Activated T-cell treated with anti-CD3 and anti-CD28 coated beads, Interleukin-2, amount 50 U/mL, for 72 hours (primary cell): Measurements from ENCODE around the gene DLG2. TPM values are rescaled to one million over a fixed set of nuclear protein-coding genes. Genes with fewer than 3 reads are reported as not detected.

Experiments used
- ATAC-seq, 2 donors: fragments of 150-1000 bp; cut with Tn5 transposase; replicated peaks in 1 of 2; 2 replicates each; pipeline ENCODE4 v1.10.0; 2021; ENCODE audit warnings: moderate library complexity in 2 of 2, mild to moderate bottlenecking in 1 of 2
- DNase-seq, 2 donors: peaks; one replicate each; pipeline ENCODE4 v3.0.0; 2021 to 2022; ENCODE audit warnings: mixed read lengths in 1 of 2
- H3K27ac Mint-ChIP-seq: one replicate; pipeline ENCODE4 v1.8.0; 2022; ENCODE audit warnings: mild to moderate bottlenecking, moderate library complexity, mixed read lengths
- H3K27me3 Mint-ChIP-seq: one replicate; pipeline ENCODE4 v1.8.0; 2022; ENCODE audit warnings: low read depth, mixed read lengths
- H3K36me3 Mint-ChIP-seq, 2 donors: one replicate each; pipeline ENCODE4 v1.8.0; 2022; ENCODE audit warnings: mixed read lengths in 2 of 2, mild to moderate bottlenecking in 1 of 2; ENCODE audit not compliant: insufficient read depth in 2 of 2
- H3K4me1 Mint-ChIP-seq: one replicate; pipeline ENCODE4 v1.8.0; 2022; ENCODE audit warnings: low read depth, mixed read lengths
- H3K4me3 Mint-ChIP-seq, 2 donors: one replicate each; pipeline ENCODE4 v1.8.0; 2022; ENCODE audit warnings: mild to moderate bottlenecking in 2 of 2, mixed read lengths in 2 of 2, moderate library complexity in 2 of 2
- H3K9me3 Mint-ChIP-seq, 2 donors: one replicate each; pipeline ENCODE4 v1.8.0; 2022; ENCODE audit warnings: mixed read lengths in 2 of 2
- total RNA-seq, 2 donors: library from RNA; stranded (reverse); gene quantifications; one replicate each; pipeline ENCODE4 v1.2.3, GENCODE V29; 2022

Gene DLG2
- total RNA-seq, 2 donors from 2014 or later, result 4.1 to 5.3 TPM

DNA sequence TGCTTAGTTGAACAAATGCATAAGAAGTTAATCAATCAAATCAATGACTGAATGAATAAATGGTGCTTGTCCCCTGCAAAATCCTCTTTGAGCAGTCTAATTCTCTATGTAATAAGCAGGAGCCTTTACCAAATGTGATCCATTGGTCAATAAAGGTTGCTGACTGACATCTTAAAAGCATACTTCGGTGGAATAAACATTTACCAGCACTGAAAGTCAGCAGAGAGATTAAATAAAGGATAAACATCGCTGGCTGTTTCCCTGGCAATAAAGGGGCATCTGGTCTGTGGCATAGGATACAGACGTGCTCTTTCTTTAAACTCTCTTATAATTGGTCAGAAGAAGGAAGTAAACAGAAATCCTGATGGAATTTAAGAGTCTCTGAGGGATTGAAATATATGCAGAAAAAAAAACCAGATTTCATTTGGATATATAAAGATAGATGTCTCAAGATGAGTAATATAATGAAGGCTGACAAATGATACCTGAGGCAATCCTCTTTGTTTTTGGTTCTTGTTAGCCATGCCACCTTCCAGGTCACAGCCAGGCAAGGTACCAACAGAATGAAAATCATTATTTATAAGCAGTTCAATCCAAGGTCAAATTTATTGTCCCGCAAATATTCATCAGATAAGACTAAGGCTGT lies 1762.6 kb downstream of the DLG2 start:
- Mint-ChIP-seq H3K27me3 (no peaks in the 10 kb centered on the region), H3K27ac (no peak overlapping the region), H3K9me3 (peaks cover 2 to 4% of the 10 kb centered on the region in 2 donors), H3K4me1 (no peaks in the 10 kb centered on the region), H3K36me3 (no peaks in the 10 kb centered on the region), H3K4me3 (no peak overlapping the region)
- ATAC-seq (no peak), DNase-seq (no peak)

DNA sequence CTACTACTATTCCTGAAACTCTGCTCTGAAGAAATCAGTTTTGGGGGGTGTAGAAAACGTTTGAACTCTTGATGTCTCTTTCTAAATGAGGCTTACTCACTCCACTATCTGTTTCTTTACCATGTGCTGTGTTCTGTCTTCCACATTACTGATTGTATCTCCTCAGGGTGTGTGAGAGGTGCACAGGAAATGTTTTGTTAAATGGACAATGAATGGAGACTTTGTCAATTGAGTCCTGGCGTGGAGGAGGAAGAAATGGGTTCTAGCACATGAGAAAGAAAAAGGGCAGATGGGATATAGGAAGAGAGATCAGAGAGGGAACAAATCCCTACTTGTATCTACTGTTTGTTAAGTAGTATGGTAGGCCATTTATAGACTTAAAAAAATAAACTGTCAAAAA lies 1763.9 kb downstream of the DLG2 start:
- no peak for ATAC-seq
- Mint-ChIP-seq H3K4me3 (no peak overlapping the region), H3K27me3 (no peaks in the 10 kb centered on the region), H3K4me1 (no peaks in the 10 kb centered on the region), H3K36me3 (no peaks in the 10 kb centered on the region), H3K9me3 (peaks cover 6 to 8% of the 10 kb centered on the region in 2 donors), H3K27ac (no peak overlapping the region)
- no peak for DNase-seq

DNA sequence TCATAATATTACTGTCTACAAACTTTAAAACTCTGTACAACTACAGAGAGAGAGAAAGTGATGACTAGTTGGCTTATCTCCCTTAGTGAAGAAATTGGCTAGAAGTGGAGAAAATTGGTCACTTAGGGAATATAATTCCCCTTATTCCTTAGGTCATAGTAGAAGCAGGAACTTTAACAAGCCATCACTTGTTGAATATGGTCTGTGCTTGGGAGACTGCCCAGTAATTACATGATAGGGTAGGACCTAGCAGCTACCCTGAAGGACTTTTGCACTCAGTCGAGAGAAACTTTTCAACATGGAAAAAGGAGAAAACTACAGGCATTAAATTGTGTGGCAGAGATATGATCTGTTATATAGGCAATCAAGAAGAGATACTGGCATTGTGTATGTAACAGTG lies 1764.5 kb downstream of the DLG2 start:
- H3K27me3 Mint-ChIP-seq, result no peaks in the 10 kb centered on the region
- no peak overlapping the region for H3K4me3 Mint-ChIP-seq
- peaks cover 6 to 8% of the 10 kb centered on the region in 2 donors for H3K9me3 Mint-ChIP-seq
- ATAC-seq (no peak), DNase-seq (no peak)
- no peaks in the 10 kb centered on the region for H3K36me3 Mint-ChIP-seq
- H3K27ac Mint-ChIP-seq, result no peak overlapping the region
- H3K4me1 Mint-ChIP-seq, result no peaks in the 10 kb centered on the region

DNA sequence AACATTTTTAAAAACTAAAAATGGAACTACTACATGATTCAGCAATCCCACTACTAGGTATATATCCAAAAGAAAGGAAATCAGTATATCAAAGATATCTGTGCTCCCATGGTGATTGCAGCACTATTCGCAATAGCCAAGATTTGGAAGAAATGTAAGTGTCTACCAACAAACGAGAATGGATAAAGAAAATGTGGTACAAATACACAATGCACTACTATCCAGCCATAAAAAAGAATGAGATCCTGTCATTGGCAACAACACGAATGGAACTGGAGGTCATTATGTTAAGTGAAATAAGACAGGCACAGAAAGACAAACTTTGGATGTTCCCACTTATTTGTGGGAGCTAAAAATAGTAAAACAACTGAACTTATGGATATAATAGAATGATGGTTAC lies 1765.1 kb downstream of the DLG2 start:
- H3K9me3 Mint-ChIP-seq, result peaks cover 6 to 10% of the 10 kb centered on the region in 2 donors
- no peak for DNase-seq
- H3K4me1 Mint-ChIP-seq, result no peaks in the 10 kb centered on the region
- no peaks in the 10 kb centered on the region for H3K36me3 Mint-ChIP-seq
- H3K27ac Mint-ChIP-seq, result no peak overlapping the region
- H3K4me3 Mint-ChIP-seq, result no peak overlapping the region
- no peak for ATAC-seq
- H3K27me3 Mint-ChIP-seq, result no peaks in the 10 kb centered on the region

DNA sequence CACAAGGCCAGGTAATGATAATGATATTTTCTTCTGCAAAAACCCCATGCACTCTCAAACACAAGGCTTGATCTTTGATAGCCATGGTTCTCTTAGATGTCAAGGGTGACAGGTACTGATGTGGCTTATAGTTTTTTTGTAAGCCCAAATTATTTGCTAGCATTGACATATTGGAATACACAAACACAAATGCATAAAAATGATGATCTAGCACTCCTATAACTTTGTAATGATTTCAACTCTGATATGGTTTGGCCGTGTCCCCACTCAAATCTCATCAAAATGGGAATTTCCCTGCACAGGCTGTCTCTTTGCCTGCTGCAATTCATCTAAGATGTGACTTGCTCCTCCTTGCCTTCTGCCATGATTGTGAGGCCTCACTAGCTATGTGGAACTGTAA lies 1768.5 kb downstream of the DLG2 start:
- H3K9me3 Mint-ChIP-seq, result peaks cover 9 to 10% of the 10 kb centered on the region in 2 donors
- H3K4me3 Mint-ChIP-seq, result no peak overlapping the region
- H3K27ac Mint-ChIP-seq, result no peak overlapping the region
- H3K36me3 Mint-ChIP-seq, result no peaks in the 10 kb centered on the region
- DNase-seq, result no peak
- ATAC-seq, result no peak
- H3K27me3 Mint-ChIP-seq, result no peaks in the 10 kb centered on the region
- H3K4me1 Mint-ChIP-seq, result no peaks in the 10 kb centered on the region

DNA sequence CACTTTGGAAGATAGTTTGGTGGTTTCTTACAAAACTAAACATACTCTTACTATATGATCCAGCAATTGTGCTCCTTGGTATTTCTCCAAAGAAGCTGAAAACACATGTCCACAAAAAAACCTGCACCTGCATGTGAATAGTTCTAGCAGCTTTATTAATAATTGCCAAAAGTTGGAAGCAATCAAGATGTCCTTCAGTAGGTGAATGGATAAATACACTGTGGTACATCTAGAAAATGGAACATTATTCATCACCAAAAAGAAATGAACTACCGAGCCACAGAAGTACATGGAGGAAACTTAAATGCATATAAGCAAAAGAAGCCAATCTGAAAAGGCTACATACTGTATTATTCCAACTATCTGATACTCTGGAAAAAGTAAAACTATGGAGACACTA lies 1771.9 kb downstream of the DLG2 start:
- DNase-seq, result no peak
- H3K27ac Mint-ChIP-seq, result no peak overlapping the region
- peaks cover 4 to 8% of the 10 kb centered on the region in 2 donors for H3K9me3 Mint-ChIP-seq
- no peak for ATAC-seq
- no peaks in the 10 kb centered on the region for H3K27me3 Mint-ChIP-seq
- H3K36me3 Mint-ChIP-seq, result no peaks in the 10 kb centered on the region
- H3K4me3 Mint-ChIP-seq, result no peak overlapping the region
- H3K4me1 Mint-ChIP-seq, result no peaks in the 10 kb centered on the region

DNA sequence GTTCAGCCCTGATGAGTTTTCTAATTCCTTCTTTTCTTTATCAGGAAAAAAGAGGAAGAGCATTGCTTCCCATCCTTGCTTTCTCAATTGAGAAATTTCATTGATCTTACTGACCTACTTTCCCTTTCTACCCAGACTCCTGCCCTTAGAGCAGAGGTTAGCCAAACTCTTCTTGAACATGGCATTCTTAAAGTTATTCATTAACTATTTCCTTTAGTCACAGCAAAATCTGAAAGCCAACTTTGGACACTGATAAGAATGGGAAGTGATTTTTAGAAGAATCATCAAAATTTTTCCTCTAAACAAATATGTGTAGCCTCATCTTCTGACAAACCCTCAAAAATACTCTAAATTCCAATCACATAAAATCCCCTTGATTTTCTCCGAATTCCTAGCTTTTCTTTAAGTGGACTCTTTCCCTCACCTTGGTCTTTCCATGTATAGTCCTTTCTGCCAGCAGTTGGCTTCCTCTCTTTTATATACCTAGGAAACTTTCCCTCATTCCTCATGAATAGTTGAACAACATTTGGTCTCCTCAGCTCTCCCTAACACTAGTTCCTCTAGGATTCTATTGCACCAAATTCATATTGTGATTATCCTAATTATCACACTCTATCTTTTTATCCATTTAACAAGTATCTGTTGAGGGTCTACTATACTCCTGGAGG lies 1774.2 kb downstream of the DLG2 start:
- H3K27me3 Mint-ChIP-seq, result no peaks in the 10 kb centered on the region
- ATAC-seq (no peak), DNase-seq (no peak)
- H3K4me3 Mint-ChIP-seq, result no peak overlapping the region
- no peak overlapping the region for H3K27ac Mint-ChIP-seq
- no peaks in the 10 kb centered on the region for H3K4me1 Mint-ChIP-seq
- peaks cover 2 to 3% of the 10 kb centered on the region in 2 donors for H3K9me3 Mint-ChIP-seq
- H3K36me3 Mint-ChIP-seq, result no peaks in the 10 kb centered on the region

DNA sequence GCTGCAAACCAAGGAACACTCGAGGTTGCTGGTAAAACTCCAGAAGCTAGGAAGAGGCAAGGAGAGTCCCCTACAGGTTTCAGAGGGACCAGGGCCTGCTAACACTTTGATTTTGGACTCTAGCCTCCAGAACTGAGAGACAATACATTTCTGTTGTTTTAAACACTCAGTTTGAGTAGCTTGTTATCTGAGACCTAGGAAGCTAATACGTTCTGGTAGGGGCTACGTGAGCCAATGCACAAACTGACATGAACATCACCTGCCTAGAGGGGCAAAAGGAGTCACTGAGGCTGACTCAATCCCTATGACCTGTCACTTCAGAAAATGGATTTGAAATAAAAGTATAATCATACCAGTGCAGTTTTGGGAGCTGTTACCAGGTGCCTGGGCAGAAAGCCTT lies 1775.1 kb downstream of the DLG2 start:
- no peak for DNase-seq
- H3K4me1 Mint-ChIP-seq, result no peaks in the 10 kb centered on the region
- no peak overlapping the region for H3K27ac Mint-ChIP-seq
- H3K27me3 Mint-ChIP-seq, result no peaks in the 10 kb centered on the region
- ATAC-seq, result no peak
- no peaks in the 10 kb centered on the region for H3K36me3 Mint-ChIP-seq
- H3K4me3 Mint-ChIP-seq, result no peak overlapping the region
- peaks cover 0 to 2% of the 10 kb centered on the region in 2 donors for H3K9me3 Mint-ChIP-seq

DNA sequence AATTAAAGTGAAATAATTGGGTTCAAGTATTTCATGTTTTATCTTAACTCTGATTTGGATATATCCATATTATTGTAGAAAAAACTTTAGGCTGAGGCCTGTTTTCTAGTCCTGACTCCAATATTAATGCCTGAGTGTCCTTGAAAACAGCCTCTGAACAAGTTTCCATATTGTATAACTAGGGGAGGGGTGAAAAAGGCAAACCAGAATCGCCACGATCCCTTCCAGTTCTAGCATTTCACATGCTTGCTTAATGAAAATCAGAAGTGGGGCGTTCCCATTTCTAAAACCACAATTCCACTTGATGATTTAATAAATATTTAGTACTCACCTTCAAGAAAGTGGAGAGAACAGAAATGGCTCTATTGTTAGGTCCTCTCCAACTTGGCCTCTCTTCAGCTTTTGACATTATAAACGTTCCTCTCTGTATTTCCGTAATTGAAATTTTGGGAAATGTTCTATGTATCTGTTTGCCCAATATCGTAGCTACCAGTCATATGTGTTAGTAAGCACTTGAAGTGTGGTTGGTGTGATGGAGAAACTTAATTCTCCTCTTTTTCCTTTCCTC lies 1779.6 kb downstream of the DLG2 start:
- DNase-seq (no peak), ATAC-seq (no peak)
- Mint-ChIP-seq H3K4me3 (no peak overlapping the region), H3K4me1 (no peaks in the 10 kb centered on the region), H3K27ac (no peak overlapping the region), H3K9me3 (no peaks in the 10 kb centered on the region), H3K27me3 (no peaks in the 10 kb centered on the region), H3K36me3 (no peaks in the 10 kb centered on the region)

DNA sequence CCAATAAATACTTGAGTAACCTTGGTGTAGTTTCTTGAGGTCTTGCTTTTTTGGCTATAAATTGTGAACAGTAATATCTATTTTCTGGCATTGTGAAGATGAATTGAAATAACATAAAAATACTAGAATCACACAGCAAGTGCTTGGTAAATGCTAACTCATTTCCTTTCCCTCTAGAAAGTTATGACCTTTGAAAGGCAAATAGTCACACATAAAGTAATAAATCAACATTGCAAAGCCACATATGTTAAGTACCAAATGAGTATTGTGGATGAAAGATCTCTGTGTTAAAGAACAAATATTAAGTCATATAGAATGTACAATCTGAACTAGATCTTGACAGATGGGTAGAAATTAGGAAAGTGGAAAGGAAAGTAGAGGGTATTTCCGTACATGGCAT lies 1781.3 kb downstream of the DLG2 start:
- H3K4me1 Mint-ChIP-seq, result no peaks in the 10 kb centered on the region
- ATAC-seq (no peak), DNase-seq (no peak)
- H3K27me3 Mint-ChIP-seq, result no peaks in the 10 kb centered on the region
- H3K4me3 Mint-ChIP-seq, result no peak overlapping the region
- H3K9me3 Mint-ChIP-seq, result no peaks in the 10 kb centered on the region
- no peaks in the 10 kb centered on the region for H3K36me3 Mint-ChIP-seq
- H3K27ac Mint-ChIP-seq, result no peak overlapping the region

DNA sequence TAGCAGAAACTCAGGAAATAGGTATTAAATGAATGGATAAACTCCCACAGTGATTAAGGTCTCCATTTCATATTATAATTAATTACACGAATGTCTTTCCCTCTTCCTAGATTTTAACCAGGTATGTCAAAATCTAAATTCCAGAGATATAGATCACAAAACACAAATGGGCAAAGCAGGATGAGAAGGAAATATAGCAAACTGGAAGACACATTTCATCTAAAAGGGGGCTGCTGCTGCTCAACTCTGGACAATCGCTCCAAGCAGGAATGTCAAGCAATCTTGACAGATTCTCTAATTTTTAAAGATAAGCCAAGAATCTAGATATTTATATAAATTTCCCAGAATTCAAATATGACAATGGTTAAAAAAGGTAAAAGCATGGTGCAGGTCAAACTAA lies 1786.8 kb downstream of the DLG2 start:
- no peak for ATAC-seq
- Mint-ChIP-seq H3K27me3 (no peaks in the 10 kb centered on the region), H3K27ac (no peak overlapping the region), H3K4me3 (no peak overlapping the region), H3K36me3 (no peaks in the 10 kb centered on the region), H3K9me3 (no peaks in the 10 kb centered on the region), H3K4me1 (no peaks in the 10 kb centered on the region)
- DNase-seq, result no peak

DNA sequence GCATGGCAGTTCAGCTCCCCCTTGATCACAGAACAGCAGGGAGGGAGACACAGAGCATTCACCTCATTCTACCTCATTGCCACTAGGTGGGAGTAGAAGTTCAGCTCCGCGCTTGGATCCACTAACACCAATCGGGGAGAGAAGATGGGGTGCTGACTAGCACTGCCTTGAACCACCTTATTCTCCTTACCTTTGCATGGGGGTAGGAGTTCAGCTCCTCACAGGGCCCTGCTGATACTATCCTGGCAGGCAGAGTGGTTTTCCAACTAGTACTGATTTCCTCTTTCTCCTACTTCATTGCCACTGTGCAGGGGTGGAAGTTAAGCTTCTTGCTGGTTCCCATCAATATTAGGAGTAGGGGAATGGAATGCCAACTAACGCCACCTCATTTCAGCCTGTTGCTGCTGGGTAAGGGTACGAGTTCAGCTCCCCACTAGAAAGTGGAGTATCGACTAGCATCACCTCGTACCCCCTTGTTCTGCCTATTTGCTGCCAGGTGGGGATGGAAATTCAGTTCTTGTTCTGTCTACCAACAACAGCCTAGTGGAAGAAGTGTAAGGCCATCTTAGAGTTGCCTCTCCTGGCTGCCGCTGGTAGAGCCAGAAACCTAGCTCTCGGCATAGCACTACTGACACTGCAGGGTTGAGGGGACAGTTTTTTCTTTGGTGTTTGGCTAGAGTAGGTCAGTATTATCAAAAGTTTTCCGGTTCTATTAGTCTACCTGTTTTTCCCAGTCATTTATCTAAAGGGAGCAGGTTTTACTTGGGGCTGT lies 1790.1 kb downstream of the DLG2 start:
- no peaks in the 10 kb centered on the region for H3K4me1 Mint-ChIP-seq
- ATAC-seq, result peak; percentile 63 to 73

DNA sequence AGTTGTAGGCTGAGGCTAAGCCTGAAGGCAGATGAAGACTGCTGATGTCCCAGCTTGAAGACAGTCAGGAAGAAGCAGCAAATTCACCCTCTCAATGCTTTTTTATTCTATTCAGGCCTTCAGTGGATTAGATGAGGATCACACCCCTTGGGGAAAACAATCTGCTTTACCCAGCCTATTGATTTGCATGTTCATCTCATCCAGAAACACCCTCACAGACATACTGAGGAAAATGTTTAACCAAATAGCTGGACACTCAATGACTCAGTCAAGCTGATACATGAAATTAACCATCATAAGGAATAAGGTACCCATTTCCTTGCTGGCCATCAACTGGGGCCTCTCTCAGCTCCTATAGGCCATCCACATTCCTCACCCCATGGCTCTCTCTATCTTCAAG lies 1791.1 kb downstream of the DLG2 start:
- H3K27ac Mint-ChIP-seq, result no peak overlapping the region
- no peak for DNase-seq
- H3K9me3 Mint-ChIP-seq, result no peaks in the 10 kb centered on the region
- H3K4me1 Mint-ChIP-seq, result no peaks in the 10 kb centered on the region
- ATAC-seq, result no peak
- H3K36me3 Mint-ChIP-seq, result no peaks in the 10 kb centered on the region
- no peaks in the 10 kb centered on the region for H3K27me3 Mint-ChIP-seq
- no peak overlapping the region for H3K4me3 Mint-ChIP-seq

More for the DNA sequence above, 1790.1 kb downstream of the DLG2 start:
- no peaks in the 10 kb centered on the region for H3K9me3 Mint-ChIP-seq
- no peaks in the 10 kb centered on the region for H3K36me3 Mint-ChIP-seq
- H3K27me3 Mint-ChIP-seq, result no peaks in the 10 kb centered on the region
- DNase-seq, result peak; percentile 8 to 23
- H3K4me3 Mint-ChIP-seq, result no peak overlapping the region
- no peak overlapping the region for H3K27ac Mint-ChIP-seq
